ENCODE results near the gene FYCO1.
A peak's percentile ranks its signal among the peaks of the same experiment; 100 is the strongest.

Gene FYCO1

GRCh38 chr3:45922950-45923590 lies 72.6 kb downstream of the FYCO1 start:
- no peak overlapping the region for H3K27ac ChIP-seq
- DNase-seq (ENCODE audit: low read depth, low spot score): no peak

DNA sequence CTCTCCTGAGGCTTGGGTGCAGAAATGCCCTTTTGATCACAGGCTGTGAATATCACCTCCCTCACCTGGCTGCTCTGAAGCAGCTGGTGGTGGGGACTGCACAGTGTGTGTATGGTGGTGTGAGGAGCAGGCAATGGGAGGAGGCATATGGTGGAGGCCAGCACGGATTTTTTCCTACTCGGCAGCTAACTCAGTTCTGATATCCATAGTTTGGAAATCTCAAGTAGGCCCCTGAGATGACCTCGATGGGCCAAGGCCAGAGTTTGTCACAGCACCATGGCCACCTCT lies 73.6 kb downstream of the FYCO1 start:
- no peak overlapping the region for H3K27ac ChIP-seq
- no peak for DNase-seq (ENCODE audit: low read depth, low spot score)

DNA sequence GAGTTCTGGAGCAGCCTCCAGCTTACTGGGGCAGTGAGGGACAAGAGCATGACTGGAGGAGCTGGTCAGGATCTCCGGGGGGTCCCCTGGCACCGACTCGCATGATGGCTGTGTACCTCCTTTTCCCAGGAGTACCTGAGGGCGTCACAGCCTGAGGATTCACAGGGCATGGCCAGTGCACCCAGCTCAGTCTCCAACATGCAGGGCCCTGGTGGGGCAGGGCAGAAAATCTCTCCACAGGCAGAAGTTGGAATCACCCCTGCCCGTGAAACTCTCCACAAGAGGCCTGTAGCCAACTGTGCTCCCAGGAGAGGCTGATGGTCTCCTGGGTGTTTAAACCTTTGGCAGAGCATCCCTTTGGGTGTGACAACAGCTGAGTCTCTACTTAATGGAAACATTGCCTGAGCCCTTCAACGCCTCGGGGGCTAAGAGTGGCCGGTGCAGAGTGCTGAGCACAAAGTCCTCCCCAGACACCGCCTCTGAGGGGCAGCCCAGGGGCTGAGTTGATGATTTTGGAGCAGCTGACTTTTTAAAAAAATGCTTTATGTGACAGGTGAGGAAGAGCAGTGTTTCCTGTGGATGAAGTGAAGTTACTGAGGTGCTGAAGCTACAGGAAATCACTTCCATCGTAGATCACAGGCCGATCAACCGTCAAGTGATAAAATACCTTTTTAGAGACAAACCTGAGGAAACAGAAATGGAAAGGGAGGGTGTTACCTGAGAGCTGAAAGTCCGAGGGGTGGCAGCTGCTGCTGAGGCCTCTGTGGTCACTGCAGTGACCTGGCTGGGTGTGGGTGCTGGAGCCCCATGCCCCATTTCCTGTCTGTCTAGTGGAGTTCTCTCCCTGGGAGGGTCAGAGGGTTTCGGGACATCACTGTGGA lies 74.2 kb downstream of the FYCO1 start:
- no peak for DNase-seq (ENCODE audit: low read depth, low spot score)
- no peak overlapping the region for H3K27ac ChIP-seq

DNA sequence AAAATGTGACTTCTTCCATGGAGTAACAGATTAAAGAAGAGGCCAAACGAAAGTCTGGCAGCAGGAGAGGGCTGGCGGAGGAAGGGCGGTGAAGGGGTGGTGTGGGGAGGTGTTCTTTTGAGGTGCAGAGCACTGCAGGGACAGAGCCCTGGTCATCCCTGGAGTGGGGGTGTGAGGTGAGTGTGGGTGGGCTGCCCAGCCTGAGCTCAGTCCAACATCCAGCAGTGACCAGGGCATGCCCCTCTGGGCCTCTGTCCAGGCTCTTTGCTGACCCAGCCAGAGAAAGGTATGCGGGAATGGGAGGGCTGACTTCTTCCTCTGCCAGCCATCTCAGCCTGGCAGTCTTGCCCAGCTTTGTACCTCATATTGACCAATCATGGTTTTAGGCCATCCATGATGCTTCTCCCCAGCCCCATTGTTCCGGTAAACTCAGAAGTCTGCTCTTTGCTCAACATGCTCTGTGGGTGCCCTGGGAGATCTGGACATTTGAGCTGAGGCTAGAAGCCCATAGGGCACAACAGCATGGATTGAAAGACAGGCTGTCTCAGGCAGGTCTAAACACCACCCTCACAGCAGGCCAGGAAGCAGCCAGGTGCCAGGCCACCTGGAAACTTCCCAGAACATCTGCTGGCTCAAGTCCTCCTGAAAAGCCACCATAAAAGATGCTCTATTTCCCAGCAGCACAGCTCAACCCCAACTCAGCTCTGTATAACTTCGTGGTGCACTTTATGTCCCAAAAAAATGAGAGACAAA lies 78.3 kb downstream of the FYCO1 start:
- no peak overlapping the region for H3K27ac ChIP-seq
- DNase-seq (ENCODE audit: low read depth, low spot score): no peak

DNA sequence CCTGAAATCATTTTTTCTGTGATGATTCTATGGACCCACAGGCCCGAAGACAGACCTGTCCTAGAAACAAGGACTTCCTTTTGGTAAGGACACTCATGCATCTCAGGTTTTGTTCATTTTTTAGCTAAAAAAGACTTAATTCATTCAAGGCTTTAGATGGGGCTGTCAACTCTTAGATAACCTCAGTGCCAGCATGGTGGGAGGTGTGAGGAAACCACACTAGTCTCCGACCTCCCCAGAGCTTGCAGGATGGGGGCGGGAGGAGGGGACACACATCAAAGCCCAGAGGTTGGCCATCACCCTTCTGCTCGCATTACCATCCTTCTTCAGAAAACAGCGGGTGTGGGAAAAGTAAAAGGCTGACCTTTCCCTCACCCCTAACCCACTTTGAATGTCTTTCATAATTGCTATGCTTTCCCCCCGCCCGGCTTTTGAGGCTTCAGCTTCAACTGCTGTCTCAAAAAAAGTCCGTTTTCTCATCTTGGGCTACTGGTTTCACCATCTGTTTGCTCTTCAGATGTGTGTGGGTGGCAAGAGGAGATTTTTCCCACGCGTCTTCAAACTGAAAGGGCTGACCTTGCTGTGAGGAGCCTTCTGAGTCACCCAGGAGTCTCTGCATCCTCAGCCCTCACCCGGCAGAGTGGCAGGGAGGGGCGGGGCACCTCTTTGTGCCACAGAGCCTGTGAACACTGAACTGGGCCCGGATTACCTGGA lies 79.9 kb downstream of the FYCO1 start:
- no peak overlapping the region for H3K27ac ChIP-seq
- DNase-seq (ENCODE audit: low read depth, low spot score): peak; percentile 79

GRCh38 chr3:45915059-45915439 lies 80.6 kb downstream of the FYCO1 start:
- no peak for DNase-seq (ENCODE audit: low read depth, low spot score)
- H3K27ac ChIP-seq: no peak overlapping the region

GRCh38 chr3:45914362-45915058 lies 81.1 kb downstream of the FYCO1 start:
- no peak overlapping the region for H3K27ac ChIP-seq
- no peak for DNase-seq (ENCODE audit: low read depth, low spot score)

DNA sequence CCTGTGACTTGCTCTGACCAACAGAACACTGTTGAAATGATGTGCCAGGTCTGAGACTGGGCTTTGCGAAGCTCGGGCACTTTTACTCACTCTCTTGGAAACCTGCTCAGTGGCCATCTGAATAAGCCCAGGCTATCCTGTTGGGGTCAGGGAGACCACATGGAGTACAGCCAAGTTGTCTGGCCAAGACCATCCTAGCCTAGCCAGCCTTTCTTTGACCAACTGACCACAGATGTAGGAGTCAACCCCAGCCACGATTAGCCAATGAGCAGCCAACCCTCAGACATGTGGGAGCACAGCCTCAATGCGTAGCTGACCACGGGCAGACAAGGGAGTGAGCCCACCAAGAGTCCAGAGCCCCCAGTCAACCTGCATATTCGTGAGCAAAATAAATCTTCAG lies 83.2 kb downstream of the FYCO1 start:
- DNase-seq (ENCODE audit: low read depth, low spot score): no peak
- no peak overlapping the region for H3K27ac ChIP-seq

DNA sequence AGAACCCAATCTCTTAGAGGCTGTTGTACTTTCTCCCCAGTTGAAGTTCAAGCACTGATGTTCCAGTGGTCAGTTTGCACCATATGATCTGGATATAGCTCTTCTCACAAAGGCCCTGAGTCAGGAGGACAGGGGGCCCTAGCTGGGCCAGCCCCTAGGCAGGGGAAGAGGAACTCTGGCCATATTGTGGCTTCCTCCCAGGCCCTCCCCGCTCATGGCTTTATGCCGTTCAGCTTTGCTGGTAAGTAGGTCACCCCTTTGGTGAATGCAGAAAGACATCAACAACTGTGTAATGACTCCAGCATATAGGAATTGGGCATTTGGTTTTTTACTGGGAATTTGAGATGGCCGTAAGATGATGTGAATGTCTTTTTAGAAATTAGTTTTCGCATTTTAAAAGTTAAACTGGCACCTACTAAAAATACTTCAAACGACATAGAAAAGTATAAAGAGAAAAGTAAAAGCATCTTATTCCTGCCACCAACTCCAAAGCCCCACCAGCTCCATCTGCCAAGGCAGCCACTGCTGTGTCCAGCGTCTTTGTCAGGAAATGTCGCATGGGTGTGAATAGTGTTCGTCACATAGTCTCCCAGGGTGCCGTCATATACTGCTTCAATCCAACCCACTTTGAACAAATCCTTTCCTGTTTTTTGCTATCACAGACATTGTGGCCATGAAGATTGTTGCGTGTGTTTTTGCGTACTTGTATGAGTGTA lies 84.0 kb downstream of the FYCO1 start:
- DNase-seq (ENCODE audit: low read depth, low spot score): no peak
- H3K27ac ChIP-seq: no peak overlapping the region

DNA sequence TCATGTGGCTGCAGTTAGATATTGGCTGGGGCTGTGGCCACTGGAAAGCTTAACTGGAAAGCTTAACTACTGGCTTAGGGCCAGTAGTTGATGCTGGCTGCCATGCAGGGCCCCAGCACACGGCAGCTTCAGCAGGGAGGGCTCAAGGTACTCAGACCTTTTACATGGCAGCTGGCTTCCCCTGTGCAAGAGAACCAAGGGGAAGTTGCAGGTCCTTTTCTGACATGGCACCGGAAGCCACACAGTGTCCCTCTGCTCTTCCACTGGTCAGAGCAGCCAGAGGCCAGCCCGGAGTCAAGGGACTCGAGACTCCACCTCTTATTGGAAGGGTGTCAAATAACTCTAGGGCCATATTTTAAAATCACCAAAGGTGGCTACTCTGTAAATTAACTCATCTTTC lies 84.7 kb downstream of the FYCO1 start:
- no peak overlapping the region for H3K27ac ChIP-seq
- no peak for DNase-seq (ENCODE audit: low read depth, low spot score)

GRCh38 chr3:45909542-45909941 lies 86.1 kb downstream of the FYCO1 start:
- no peak for DNase-seq (ENCODE audit: low read depth, low spot score)

DNA sequence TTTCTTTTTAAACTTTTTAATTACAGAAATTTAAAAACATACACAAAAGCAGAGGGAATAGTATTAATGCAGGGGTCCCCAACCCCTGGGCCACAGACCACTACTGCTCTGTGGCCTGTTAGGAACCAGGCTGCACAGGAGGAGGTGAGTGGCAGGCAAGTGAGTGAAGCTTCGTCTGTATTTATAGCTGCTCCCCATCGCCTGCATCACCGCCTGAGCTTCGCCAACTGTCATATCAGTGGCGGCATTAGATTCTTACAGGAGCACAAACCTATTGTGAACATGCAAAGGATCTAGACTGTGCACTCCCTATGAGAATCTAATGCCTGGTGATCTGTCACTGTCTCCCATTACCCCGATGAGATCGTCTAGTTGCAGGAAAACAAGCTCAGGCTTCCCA lies 86.9 kb downstream of the FYCO1 start:
- no peak for DNase-seq (ENCODE audit: low read depth, low spot score)
- no peak overlapping the region for H3K27ac ChIP-seq

More at GRCh38 chr3:45909542-45909941, 86.1 kb downstream of the FYCO1 start:
- H3K27ac ChIP-seq: no peak overlapping the region

- no peak for DNase-seq (ENCODE audit: low read depth, low spot score)
- H3K27ac ChIP-seq: no peak overlapping the region
Observed at GRCh38 chr3:45907769-45908705, 87.6 kb downstream of the FYCO1 start.

GRCh38 chr3:45906681-45907407 lies 88.8 kb downstream of the FYCO1 start:
- no peak for DNase-seq (ENCODE audit: low read depth, low spot score)
- no peak overlapping the region for H3K27ac ChIP-seq

- no peak overlapping the region for H3K27ac ChIP-seq
- DNase-seq (ENCODE audit: low read depth, low spot score): no peak
Observed at GRCh38 chr3:45905755-45906154, 89.9 kb downstream of the FYCO1 start.

DNA sequence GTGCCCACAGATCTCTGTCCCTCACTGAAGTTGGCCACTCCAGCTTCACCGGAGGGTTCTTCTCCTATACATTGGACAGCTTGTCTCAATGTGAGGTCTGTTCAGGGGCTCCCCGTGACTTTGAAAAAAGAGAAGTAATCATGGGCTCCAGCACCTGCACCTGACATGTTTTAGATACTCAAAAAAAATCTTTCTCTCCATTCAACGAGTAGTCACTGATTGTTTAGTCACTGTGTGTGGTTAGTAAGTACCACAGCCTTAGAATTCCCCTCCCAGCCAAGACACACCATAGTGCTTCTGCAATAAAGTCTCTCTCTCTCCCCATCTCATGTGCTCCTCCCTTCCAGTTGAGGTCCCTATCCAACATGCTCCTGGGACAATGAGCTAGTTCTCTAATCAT lies 90.7 kb downstream of the FYCO1 start:
- H3K27ac ChIP-seq: no peak overlapping the region
- no peak for DNase-seq (ENCODE audit: low read depth, low spot score)

DNA sequence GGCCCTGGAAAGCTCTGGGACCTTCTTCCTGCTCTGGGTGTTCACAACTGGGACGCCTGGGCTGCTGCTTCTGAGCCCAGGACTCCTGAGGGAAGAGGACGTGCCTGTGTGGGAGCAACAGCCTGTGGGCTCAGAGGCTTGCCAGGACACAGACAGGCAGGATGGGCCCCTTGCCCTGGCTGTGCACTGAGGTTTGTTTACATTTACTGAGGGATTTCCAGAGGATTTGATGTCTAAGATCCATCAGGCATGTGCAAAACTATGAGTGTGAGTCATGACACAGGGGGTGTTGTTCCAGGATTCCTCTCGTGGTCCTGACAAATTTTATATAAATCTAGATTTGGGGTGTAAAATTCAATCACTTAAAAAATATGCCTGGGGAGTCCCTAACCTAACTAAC lies 98.7 kb downstream of the FYCO1 start:
- no peak overlapping the region for H3K27ac ChIP-seq
- DNase-seq (ENCODE audit: low read depth, low spot score): no peak

Measured in epithelial cell of prostate (primary cell).